GM18951 (cell line): ENCODE data around the gene CLPTM1L.
"Not testable (repeated sequence)": the region's sequence is repeated elsewhere in the genome, so short reads cannot be mapped to it uniquely, and the experiment has no call there.

ENCODE experiments used
- POLR2A ChIP-seq: IDR thresholded peaks from 4 replicates; pipeline ENCODE4 v1.6.1; 2011; ENCODE audit warnings: mild to moderate bottlenecking; ENCODE audit not compliant: insufficient read length, insufficient read depth; ENCODE audit errors: extremely low read depth
- in situ Hi-C: fragments of 300-500 bp; cut with MboI; formaldehyde crosslinking; loops from one replicate; pipeline ENCODE4 v1.12.0; 2022; ENCODE audit warnings: low sequenced_read_pairs, mixed read lengths, inconsistent platforms; ENCODE audit not compliant: unreplicated experiment

The CLPTM1L gene

GRCh38 chr5:1375871-1376810, 31.2 kb upstream of the CLPTM1L start:
- in situ Hi-C loops = no loop called here
- TF ChIP-seq POLR2A = no peak

GRCh38 chr5:1374679-1375055, 29.8 kb upstream of the CLPTM1L start:
- no peak for TF ChIP-seq POLR2A
- in situ Hi-C loops = no loop called here

GRCh38 chr5:1374030-1374678, 29.3 kb upstream of the CLPTM1L start:
- no peak for TF ChIP-seq POLR2A
- in situ Hi-C loops = no loop called here

- in situ Hi-C loops = not testable (repeated sequence)
These were observed 27.1 kb upstream of the CLPTM1L start for GRCh38 chr5:1371972-1372342.

- no peak for TF ChIP-seq POLR2A
These were observed 26.5 kb upstream of the CLPTM1L start for GRCh38 chr5:1371218-1371971.

GRCh38 chr5:1370006-1370405, 25.1 kb upstream of the CLPTM1L start:
- TF ChIP-seq POLR2A = no peak
- in situ Hi-C loops = no loop called here

More at GRCh38 chr5:1371218-1371971, 26.5 kb upstream of the CLPTM1L start:
- in situ Hi-C loops = no loop called here

GRCh38 chr5:1368756-1369155, 23.9 kb upstream of the CLPTM1L start:
- TF ChIP-seq POLR2A = no peak
- in situ Hi-C loops = no loop called here

GRCh38 chr5:1368236-1368635, 23.3 kb upstream of the CLPTM1L start:
- in situ Hi-C loops = no loop called here
- no peak for TF ChIP-seq POLR2A

GRCh38 chr5:1367149-1367548, 22.2 kb upstream of the CLPTM1L start:
- TF ChIP-seq POLR2A = no peak
- in situ Hi-C loops = no loop called here

GRCh38 chr5:1366514-1366913, 21.6 kb upstream of the CLPTM1L start:
- in situ Hi-C loops = no loop called here
- TF ChIP-seq POLR2A = no peak

- in situ Hi-C loops = no loop called here
- no peak for TF ChIP-seq POLR2A
These were observed 19.3 kb upstream of the CLPTM1L start for GRCh38 chr5:1364211-1364610.

GRCh38 chr5:1363581-1363980, 18.7 kb upstream of the CLPTM1L start:
- TF ChIP-seq POLR2A = no peak
- in situ Hi-C loops = no loop called here

- in situ Hi-C loops = no loop called here
- no peak for TF ChIP-seq POLR2A
These were observed 18.3 kb upstream of the CLPTM1L start for GRCh38 chr5:1363160-1363559.

- no peak for TF ChIP-seq POLR2A
- in situ Hi-C loops = no loop called here
These were observed 17.5 kb upstream of the CLPTM1L start for GRCh38 chr5:1362242-1363015.
